Midbrain (tissue), 1 donor: Measurements from ENCODE around the gene SKI.
"Not testable (repeated sequence)": the region's sequence is repeated elsewhere in the genome, so short reads cannot be mapped to it uniquely, and the experiment has no call there.

ENCODE experiments used
- DNase-seq: peaks from one replicate; lab custom pipeline; 2025; lab: John Stamatoyannopoulos, UW

SKI gene

GRCh38 chr1:2259668-2260402, 31.7 kb downstream of the SKI start:
- DNase-seq = peak; percentile 46

GRCh38 chr1:2260470-2260869, 32.4 kb downstream of the SKI start:
- not testable (repeated sequence) for DNase-seq

- DNase-seq = no peak
Observed at GRCh38 chr1:2260917-2261316, 32.8 kb downstream of the SKI start.

GRCh38 chr1:2261476-2262395, 33.6 kb downstream of the SKI start:
- DNase-seq = not testable (repeated sequence)

GRCh38 chr1:2266301-2266975, 38.3 kb downstream of the SKI start:
- no peak for DNase-seq

- DNase-seq = no peak
Observed at GRCh38 chr1:2267051-2267830, 39.1 kb downstream of the SKI start.

GRCh38 chr1:2267862-2268261, 39.7 kb downstream of the SKI start:
- no peak for DNase-seq

GRCh38 chr1:2268285-2269056, 40.4 kb downstream of the SKI start:
- DNase-seq = no peak

GRCh38 chr1:2269193-2269921, 41.2 kb downstream of the SKI start:
- no peak for DNase-seq

- DNase-seq = no peak
Observed at GRCh38 chr1:2269922-2270259, 41.8 kb downstream of the SKI start.

GRCh38 chr1:2270260-2271100, 42.4 kb downstream of the SKI start:
- no peak for DNase-seq

GRCh38 chr1:2271211-2271721, 43.1 kb downstream of the SKI start:
- DNase-seq = no peak

GRCh38 chr1:2271841-2272655, 43.9 kb downstream of the SKI start:
- DNase-seq = no peak

- DNase-seq = no peak
Observed at GRCh38 chr1:2272686-2273400, 44.7 kb downstream of the SKI start.

GRCh38 chr1:2273401-2274090, 45.4 kb downstream of the SKI start:
- no peak for DNase-seq

GRCh38 chr1:2274231-2274928, 46.3 kb downstream of the SKI start:
- DNase-seq = no peak
